HG02642 (cell line): ENCODE measurements around the gene MRGPRG.

Experiments
- ATAC-seq: cut with Tn5 transposase; IDR thresholded peaks from one replicate; pipeline ENCODE4 v1.9.1; 2021; ENCODE audit warnings: mild to moderate bottlenecking; ENCODE audit not compliant: unreplicated experiment, poor library complexity

Gene MRGPRG

DNA sequence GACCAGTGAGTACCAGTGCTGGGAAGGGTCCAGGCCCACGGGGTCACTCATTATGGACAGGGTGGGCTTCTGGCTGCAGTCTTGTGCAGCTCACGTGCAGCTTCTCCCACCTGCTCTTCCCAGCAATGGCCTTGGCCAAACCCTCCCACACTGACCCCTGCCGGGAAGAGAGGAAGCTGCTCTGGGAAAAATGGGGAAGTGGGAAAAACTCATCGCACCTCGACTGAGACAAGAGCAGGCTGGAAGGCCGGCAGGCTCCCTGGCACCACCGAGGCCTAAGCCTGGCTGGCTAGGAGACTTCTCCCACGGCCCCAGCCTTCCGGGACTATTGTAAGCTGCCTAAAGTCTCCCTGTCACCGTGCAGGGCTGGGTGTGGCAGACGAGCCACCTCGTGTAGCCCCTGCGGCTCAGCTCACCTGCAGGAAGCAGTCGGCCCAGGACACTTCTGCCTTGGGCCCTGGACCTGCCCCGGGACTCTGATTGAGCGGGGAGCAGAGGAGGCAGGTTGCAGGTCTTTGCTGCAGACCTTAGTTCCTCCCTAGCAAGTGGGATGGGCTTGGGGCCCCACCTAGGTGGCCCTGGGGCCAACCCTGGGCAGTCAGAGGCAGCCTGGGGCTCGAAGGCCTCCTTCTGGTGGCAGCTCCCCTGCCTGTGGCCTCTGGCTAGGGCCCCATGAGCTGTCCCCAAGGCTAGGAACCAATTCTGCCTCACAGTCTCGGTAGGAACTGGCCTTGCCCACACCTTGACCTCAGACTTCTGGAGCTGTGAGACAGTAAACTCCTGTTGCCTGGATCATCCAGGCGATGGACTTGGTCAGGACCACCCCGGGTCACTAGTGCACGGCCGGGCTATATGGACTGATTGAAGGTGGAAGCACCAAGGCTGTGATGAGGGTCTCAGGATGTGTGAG is 23.1 kb downstream of the MRGPRG start:
- no peak for ATAC-seq

DNA sequence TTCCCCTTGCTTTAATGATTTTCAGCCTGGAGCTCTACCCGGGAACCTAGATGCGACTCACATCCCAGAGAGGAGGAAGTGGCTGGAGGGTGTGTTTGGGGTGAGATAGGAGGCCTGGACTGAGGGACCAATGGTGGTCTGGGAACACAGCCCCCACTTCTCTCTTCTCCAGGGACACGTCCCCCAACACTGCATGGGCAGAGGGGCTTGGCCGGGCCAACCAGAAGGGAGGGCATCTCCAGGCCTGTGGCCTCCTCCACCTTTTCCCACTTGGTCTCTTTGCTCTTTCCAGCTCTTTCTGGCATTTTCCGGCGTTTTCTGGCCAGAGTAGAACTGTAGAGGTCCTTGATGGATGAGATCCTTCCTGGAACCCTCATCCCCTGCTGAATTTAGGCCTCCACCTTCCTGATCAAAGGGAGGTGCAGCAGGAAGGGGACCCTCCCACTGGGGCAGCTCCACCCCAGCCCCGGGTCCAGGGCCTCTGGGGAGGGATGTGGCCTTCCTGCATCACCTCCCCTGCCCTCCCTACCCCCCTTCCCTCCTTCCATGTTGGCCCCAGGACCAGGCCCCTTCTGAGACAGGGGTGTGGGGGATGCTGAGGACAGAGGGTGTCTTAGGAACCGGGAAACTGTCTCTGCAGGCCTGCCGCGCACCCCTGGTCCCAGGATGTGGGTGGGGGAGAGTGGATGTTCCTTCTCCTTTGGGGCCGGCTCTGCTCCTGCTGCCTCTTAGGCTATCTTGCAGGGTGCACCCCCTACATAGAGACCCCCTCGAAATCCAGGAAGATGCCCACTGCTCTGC is 24.4 kb downstream of the MRGPRG start:
- ATAC-seq = no peak

DNA sequence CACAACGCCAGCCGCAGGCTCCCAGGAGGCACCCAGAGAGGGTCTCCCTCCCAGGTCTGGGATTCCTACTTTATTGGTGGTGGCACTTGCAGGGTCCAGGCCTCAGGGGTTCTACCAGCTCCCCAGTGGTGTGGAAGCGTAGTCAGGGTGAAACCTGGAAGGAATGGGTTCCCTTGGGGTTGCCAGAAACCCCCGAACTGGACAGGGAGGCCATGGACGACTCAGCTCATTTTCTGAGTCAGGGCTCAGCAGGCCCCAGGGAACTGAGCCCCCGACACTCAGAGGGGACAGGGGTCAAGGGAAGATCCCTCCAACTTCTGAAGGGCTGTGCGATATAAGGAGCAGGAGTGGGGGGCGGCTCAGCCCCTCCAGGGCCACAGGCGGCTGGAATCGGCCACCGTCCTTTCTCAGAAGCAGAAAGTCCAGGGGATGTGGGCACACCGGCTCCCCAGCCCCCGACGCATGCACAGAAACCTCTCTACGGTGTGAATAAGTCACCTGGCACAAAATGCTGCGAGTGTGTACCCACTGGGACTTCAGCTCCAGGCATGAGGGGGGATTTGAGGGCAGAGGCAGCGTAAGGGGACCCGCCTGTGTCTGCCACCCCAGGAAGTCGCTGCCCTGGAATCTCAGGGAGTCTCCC is 25.1 kb downstream of the MRGPRG start:
- no peak for ATAC-seq

GRCh38 chr11:3192511-3193372 is 25.9 kb downstream of the MRGPRG start:
- no peak for ATAC-seq

DNA sequence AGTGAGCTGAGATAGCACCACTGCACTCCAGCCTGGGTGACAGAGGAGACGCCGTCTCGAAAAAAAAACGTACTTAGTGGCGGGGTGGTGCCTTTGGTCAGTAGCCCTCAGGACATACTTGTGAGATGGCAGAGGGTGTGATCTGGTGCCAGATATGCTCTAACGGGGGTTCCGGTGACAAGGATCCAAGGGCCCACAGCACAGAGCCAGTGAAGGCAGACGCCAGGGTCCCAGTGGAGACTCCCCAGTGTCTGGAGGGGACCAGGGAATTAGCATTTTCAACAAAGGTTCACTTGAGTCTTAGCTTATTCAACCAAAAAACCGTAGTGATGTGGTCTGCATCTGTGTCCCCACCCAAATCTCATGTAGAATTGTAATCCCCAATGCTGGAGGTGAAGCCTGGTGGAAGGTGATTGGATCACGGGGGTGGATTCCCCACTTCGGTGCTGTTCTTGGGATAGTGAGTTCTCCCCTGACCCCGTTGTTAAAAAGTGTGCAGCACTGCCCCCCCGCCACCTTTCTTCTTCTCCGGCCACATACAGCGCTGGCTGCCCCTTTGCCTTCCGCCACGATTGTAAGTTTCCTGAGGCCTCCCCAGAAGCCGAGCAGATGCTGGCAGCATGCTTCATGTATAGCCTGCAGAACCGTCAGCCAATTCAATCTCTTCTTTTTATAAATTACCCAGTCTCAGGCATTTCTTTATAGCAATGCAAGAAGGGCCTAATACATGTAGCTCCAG is 26.9 kb downstream of the MRGPRG start:
- ATAC-seq = no peak

DNA sequence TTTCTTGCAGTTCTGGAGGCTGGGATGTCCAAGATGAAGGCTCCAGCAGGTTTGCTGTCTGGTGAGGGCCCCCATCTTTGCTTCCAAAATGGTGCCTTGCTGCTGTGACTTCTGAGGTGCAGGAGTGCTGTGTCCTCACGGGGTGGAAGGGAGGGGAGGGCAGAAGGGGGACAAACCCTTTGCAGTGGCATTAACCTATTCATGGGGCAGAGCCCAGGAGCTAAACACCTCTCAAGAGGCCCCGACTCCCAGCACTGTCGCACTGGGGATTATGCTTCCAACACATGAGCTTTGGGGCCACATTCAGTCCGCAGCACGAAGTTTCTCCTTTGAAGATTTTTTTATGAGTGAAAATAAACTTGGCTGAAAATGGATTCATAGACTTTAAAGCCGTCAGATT is 28.0 kb downstream of the MRGPRG start:
- no peak for ATAC-seq

DNA sequence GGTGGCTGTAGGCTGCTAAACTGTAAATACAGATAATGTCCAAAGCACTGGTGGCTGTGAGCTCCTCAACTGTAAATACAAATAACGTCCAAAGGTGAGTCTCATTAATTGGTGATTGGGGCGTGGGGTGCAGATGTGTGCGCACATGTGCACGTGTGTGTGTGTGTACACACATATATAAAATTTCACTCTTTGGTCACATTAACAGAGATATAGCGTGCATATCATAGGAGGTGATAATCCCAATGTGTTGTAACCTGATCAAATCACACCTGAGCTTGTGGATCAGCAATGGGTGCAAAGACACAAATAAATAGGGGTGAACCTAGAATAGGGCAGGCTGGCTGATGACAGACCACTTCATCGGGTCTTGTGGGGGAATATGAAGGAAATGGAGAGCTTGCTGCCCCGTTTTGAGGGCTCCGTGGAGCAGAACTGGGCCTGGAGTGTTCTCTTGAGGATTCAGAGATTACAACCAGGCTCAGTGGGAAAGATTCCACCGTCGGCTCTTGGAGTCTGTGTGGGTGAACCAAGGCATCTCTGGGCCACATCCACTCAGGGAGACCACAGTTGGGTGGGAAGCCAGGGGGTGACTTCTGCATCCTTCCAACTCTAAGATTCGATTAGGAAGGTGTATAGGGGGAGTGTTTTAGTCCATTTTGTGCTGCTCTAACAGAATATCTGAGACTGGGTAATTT is 28.6 kb downstream of the MRGPRG start:
- no peak for ATAC-seq

DNA sequence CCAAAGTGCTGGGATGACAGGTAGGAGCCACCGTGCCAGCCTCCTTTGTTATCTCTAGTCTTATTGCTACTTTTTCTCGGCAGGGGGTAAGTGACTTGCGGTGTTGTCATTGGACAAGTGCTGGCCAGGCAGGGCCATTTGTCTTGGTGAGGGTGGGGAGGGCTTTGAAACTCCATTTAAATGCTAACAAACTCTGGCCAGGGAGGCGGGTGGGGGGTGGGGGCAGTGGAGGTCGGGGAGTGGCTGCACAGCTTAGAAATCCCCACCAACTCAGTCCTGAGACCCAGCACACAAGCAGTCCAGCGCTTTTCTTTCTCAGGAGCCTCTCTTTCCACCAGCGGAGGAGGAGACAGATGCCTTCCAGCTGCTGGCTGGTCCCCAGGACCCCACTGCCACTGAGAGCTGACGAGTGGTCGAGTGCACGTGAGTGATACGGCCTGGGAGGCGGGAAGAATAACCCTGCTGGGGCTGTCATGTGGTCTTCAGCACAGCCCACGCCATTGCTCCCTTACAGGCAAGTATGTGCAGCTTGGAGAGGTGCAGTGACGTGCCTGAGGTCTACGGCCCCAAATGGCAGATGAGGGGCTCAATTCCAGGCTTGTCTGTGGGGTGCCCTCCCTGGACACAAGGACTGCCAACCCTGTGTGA is 29.3 kb downstream of the MRGPRG start:
- no peak for ATAC-seq

- ATAC-seq = no peak
These were observed 30.0 kb downstream of the MRGPRG start for GRCh38 chr11:3188496-3189195.

- ATAC-seq = no peak
These were observed 32.3 kb downstream of the MRGPRG start for GRCh38 chr11:3186166-3186953.

- ATAC-seq = no peak
These were observed 33.8 kb downstream of the MRGPRG start for GRCh38 chr11:3184732-3185347.

- no peak for ATAC-seq
These were observed 35.1 kb downstream of the MRGPRG start for GRCh38 chr11:3183523-3183922.

DNA sequence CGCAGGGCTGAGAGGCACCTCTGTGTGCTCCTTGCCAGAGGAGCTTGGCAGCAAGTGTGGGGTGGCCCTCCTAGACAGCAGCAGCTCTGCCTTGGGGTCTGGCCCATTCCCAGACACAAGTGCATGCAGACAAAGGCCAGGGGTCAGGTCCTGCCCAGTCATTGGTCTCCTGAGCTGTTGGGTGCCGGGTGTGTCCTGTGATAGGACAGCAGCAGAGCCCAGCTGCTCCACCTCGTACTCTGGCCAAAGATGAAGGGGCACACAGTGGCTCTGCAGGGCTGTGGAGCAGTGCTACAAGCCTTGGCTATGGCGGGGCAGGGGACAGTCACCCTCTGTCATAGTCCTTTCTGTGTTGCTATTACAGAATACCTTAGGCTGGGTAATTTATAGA is 36.2 kb downstream of the MRGPRG start:
- no peak for ATAC-seq

DNA sequence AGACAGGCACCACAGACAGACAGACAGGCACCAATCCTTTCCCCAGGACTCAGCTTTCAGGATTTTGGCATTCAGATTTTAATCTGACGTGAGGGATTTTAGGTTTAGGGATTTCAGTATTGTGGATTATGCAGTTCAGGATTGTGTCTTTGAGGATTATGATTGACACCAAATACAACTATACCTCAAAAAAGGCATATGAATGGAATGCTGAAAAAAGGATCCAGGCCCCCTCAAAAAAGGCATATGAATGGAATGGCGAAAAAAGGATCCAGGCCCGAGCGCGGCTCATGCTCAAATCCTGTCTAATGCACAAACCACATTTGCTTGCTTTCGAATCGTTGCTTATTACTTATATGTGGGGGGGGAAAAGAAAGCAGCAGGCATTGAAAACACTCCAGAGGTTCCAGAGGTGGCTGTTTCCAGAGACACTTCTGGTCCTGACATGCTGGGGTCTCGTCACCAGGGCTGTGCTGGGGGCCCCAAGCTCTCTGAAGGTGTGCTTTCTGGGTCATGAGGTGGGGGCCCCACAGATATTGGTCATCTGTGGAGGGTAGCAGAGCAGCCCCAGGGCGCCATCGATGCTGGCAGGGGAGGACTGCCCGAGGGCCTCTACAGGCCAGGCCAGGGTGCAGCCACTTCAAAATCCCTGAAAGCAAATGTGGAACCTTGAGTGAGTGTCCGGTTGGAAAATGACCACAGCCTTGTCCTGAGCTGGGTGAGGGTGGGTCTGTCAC is 36.7 kb downstream of the MRGPRG start:
- ATAC-seq = no peak

DNA sequence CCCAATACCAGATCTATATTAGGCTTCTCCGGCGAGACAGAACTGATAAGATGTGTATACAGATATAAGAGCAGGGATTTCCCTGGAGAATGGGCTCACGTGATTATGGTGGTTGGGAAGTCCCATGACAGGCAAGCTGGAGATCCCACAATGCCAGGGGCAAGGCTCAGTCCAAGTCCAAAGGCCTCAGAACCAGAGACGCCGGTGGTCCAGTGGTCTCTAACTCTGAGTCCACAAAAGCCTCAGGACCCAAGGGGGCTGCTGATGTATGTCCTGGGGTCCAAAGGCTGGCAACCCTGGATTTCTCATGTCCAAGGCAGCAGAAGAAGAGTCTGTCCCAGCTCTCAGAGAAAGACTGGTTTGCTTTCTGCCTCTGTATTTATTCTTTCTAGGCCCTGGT is 37.7 kb downstream of the MRGPRG start:
- ATAC-seq = no peak

GRCh38 chr11:3178349-3178748 is 40.3 kb downstream of the MRGPRG start:
- no peak for ATAC-seq
